H1 (cell line): ENCODE data around the gene SGCD. TPM values are rescaled to one million over a fixed set of nuclear protein-coding genes. Genes with fewer than 3 reads are reported as not detected.

ENCODE experiments used
- CHD2 ChIP-seq: IDR thresholded peaks from 2 replicates; pipeline ENCODE4 v1.6.1; 2012; ENCODE audit warnings: low read length, improper control_type of control experiment
- CHD7 ChIP-seq: fragments of 300-600 bp; sonication (generic); IDR thresholded peaks from 2 replicates; pipeline ENCODE4 v1.7.1; 2012; ENCODE audit warnings: low read length, moderate library complexity, mild to moderate bottlenecking, inconsistent platforms; ENCODE audit not compliant: insufficient replicate concordance
- SP4 ChIP-seq: IDR thresholded peaks from 2 replicates; pipeline ENCODE4 v1.6.1; 2012; ENCODE audit warnings: low read length, inconsistent platforms
- TAF7 ChIP-seq: optimal IDR thresholded peaks from 2 replicates; pipeline ENCODE3; 2011; ENCODE audit warnings: low read depth, mild to moderate bottlenecking, inconsistent platforms, low read length, moderate library complexity, borderline replicate concordance
- polyA plus RNA-seq, 7 experiments: library from polyadenylated mRNA; depleted of rRNA in 3 of 7; stranded (reverse) in 5 of 7; unstranded in 2 of 7; fragments of >200 nt in 5 of 7; fragments of 200-250 nt in 2 of 7; gene quantifications; 1 replicate in 5 of 7; 2 replicates in 1 of 7; 4 replicates in 1 of 7; pipeline versions ENCODE4 v1.2.1 to v1.2.3, GENCODE V29; 2011 to 2013; ENCODE audit warnings: missing spikeins in 2 of 7, mixed read lengths in 2 of 7
- total RNA-seq: library from RNA; stranded (reverse); fragmentation: NEBNext Ultra II Directional; extraction: Animal tissue kit (Norgen Biotek cat#: 25700); gene quantifications from 2 replicates; pipeline ENCODE4 v1.2.1, GENCODE V29; 2021

The SGCD gene
- total and polyA plus RNA-seq, 2 of the 8 experiments (the other 6 are each of a cell fraction or from before 2014, with no cell fraction given) = 0.04 to 0.08 TPM

GRCh38 chr5:156812959-156813358, 486.0 kb downstream of the SGCD start (continued):
- no peak for TF ChIP-seq CHD7
- no peak for TF ChIP-seq SP4
- TF ChIP-seq TAF7 = no peak
- no peak for TF ChIP-seq CHD2
- TF ChIP-seq, all 59 proteins: peak for 0
